Progenitor cell of endocrine pancreas (in vitro differentiated cells): Measurements from ENCODE around the gene NAXD. TPM values are rescaled to one million over a fixed set of nuclear protein-coding genes. Genes with fewer than 3 reads are reported as not detected.
A peak's percentile ranks its signal among the peaks of the same experiment; 100 is the strongest.

Experiments used
- DNase-seq: peaks from one replicate; pipeline ENCODE4 v3.0.0; 2021; ENCODE audit warnings: low spot score; ENCODE audit not compliant: unreplicated experiment
- H3K27ac Mint-ChIP-seq: 2 replicates; pipeline ENCODE4 v1.8.0; 2021; ENCODE audit warnings: mild to moderate bottlenecking, moderate library complexity, mixed read lengths
- H3K27me3 Mint-ChIP-seq: 2 replicates; pipeline ENCODE4 v1.8.0; 2021; ENCODE audit warnings: mixed read lengths
- H3K36me3 Mint-ChIP-seq: 2 replicates; pipeline ENCODE4 v1.8.0; 2022; ENCODE audit warnings: mixed read lengths; ENCODE audit not compliant: insufficient read depth
- H3K4me1 Mint-ChIP-seq: 2 replicates; pipeline ENCODE4 v1.8.0; 2021; ENCODE audit warnings: low read depth, mixed read lengths
- H3K4me3 Mint-ChIP-seq: 2 replicates; pipeline ENCODE4 v1.8.0; 2021; ENCODE audit warnings: low read depth, mild to moderate bottlenecking, moderate library complexity, mixed read lengths
- H3K9me3 Mint-ChIP-seq: 2 replicates; pipeline ENCODE4 v1.8.0; 2021; ENCODE audit warnings: low read depth, mixed read lengths
- CTCF ChIP-seq: fragments of 200-600 bp; sonication (generic); IDR thresholded peaks from one replicate; pipeline ENCODE4 v1.5.0; 2021; ENCODE audit warnings: antibody characterized with exemption, mild to moderate bottlenecking; ENCODE audit not compliant: unreplicated experiment
- total RNA-seq: library from RNA; stranded (reverse); gene quantifications from 2 replicates; pipeline ENCODE4 v1.2.1, GENCODE V29; 2021

NAXD gene
- total RNA-seq, 1 donor from 2014 or later = 34.2 TPM

GRCh38 chr13:110576736-110577476, 38.4 kb upstream of the NAXD start:
- no peak for TF ChIP-seq CTCF
- no peak overlapping the region for H3K4me3 Mint-ChIP-seq
- H3K36me3 Mint-ChIP-seq = no peaks in the 10 kb centered on the region
- H3K4me1 Mint-ChIP-seq = peaks cover 15% of the 10 kb centered on the region
- no peak for DNase-seq
- H3K27ac Mint-ChIP-seq = peak overlapping the region; percentile 33
- no peaks in the 10 kb centered on the region for H3K9me3 Mint-ChIP-seq
- peaks cover 39% of the 10 kb centered on the region for H3K27me3 Mint-ChIP-seq

- Mint-ChIP-seq H3K9me3 (no peaks in the 10 kb centered on the region), H3K4me1 (peaks cover 15% of the 10 kb centered on the region), H3K27me3 (peaks cover 35% of the 10 kb centered on the region), H3K27ac (no peak overlapping the region), H3K4me3 (no peak overlapping the region), H3K36me3 (no peaks in the 10 kb centered on the region)
- DNase-seq = no peak
- no peak for TF ChIP-seq CTCF
Observed at GRCh38 chr13:110578363-110578762, 37.0 kb upstream of the NAXD start.

GRCh38 chr13:110580800-110581199, 34.5 kb upstream of the NAXD start:
- H3K9me3 Mint-ChIP-seq = no peaks in the 10 kb centered on the region
- no peak overlapping the region for H3K4me3 Mint-ChIP-seq
- no peak for TF ChIP-seq CTCF
- H3K27me3 Mint-ChIP-seq = peaks cover 15% of the 10 kb centered on the region
- no peak overlapping the region for H3K27ac Mint-ChIP-seq
- DNase-seq = no peak
- no peaks in the 10 kb centered on the region for H3K36me3 Mint-ChIP-seq
- H3K4me1 Mint-ChIP-seq = peaks cover 10% of the 10 kb centered on the region

- no peaks in the 10 kb centered on the region for H3K9me3 Mint-ChIP-seq
- TF ChIP-seq CTCF = no peak
- H3K27me3 Mint-ChIP-seq = peaks cover 11% of the 10 kb centered on the region
- peak overlapping the region; percentile 57 for H3K27ac Mint-ChIP-seq
- no peaks in the 10 kb centered on the region for H3K36me3 Mint-ChIP-seq
- no peak overlapping the region for H3K4me3 Mint-ChIP-seq
- peaks cover 6% of the 10 kb centered on the region for H3K4me1 Mint-ChIP-seq
- DNase-seq = no peak
Observed at GRCh38 chr13:110581506-110582185, 33.7 kb upstream of the NAXD start.

GRCh38 chr13:110582421-110582954, 32.9 kb upstream of the NAXD start:
- Mint-ChIP-seq H3K4me1 (no peaks in the 10 kb centered on the region), H3K9me3 (no peaks in the 10 kb centered on the region), H3K4me3 (no peak overlapping the region), H3K27ac (no peak overlapping the region), H3K27me3 (peaks cover 11% of the 10 kb centered on the region), H3K36me3 (no peaks in the 10 kb centered on the region)
- no peak for DNase-seq
- TF ChIP-seq CTCF = no peak
